Panc1 (cell line): ENCODE results near the gene SLC19A1. TPM values are rescaled to one million over a fixed set of nuclear protein-coding genes. Genes with fewer than 3 reads are reported as not detected.
A peak's percentile ranks its signal among the peaks of the same experiment; 100 is the strongest.

ENCODE experiments used
- ATAC-seq: fragments of 200-7000 bp; cut with Tn5 transposase; 2 replicates; pipeline ENCODE4 v1.9.1; 2020; ENCODE audit warnings: mild to moderate bottlenecking, moderate library complexity
- Bru-seq: library from RNA; stranded (reverse); fragments of 400-500 nt; gene quantifications from one replicate; lab custom pipeline; 2021; lab: Mats Ljungman, UMichigan
- BruChase-seq, 2 experiments: library from RNA; stranded (reverse); fragments of 400-500 nt; gene quantifications; one replicate each; lab custom pipeline; 2021; lab: Mats Ljungman, UMichigan
- BruUV-seq: library from RNA; stranded (reverse); fragments of 400-500 nt; replicated peaks from 2 replicates; lab custom pipeline; 2021; lab: Mats Ljungman, UMichigan
- CTCF ChIA-PET: fragments of 300-600 bp; sonication (Branson Sonifier 250); formaldehyde crosslinking; loops from one replicate; lab custom pipeline; 2022; ENCODE audit warnings: antibody characterized with exemption; lab: Charles Lee
- POLR2A ChIA-PET: fragments of 300-600 bp; sonication (Branson Sonifier 250); formaldehyde crosslinking; loops from one replicate; lab custom pipeline; 2022; ENCODE audit warnings: antibody characterized with exemption; lab: Charles Lee
- DNase-seq: peaks from one replicate; pipeline ENCODE4 v3.0.0-alpha.2; 2010; ENCODE audit warnings: low read depth, low spot score
- H3K27ac ChIP-seq: 2 replicates; pipeline ENCODE4 v1.5.1; 2011; ENCODE audit warnings: mild to moderate bottlenecking, low read length, inconsistent platforms
- H3K27me3 ChIP-seq: fragments of 200-500 bp; sonication (Bioruptor generic); 2 replicates; pipeline ENCODE4 v1.6.0; 2014; ENCODE audit warnings: low read length, inconsistent platforms; ENCODE audit not compliant: control insufficient read depth, insufficient read depth
- H3K36me3 ChIP-seq: fragments of 200-500 bp; sonication (Bioruptor generic); 2 replicates; pipeline ENCODE4 v1.5.1; 2014; ENCODE audit warnings: inconsistent platforms, mild to moderate bottlenecking, low read length, moderate library complexity; ENCODE audit not compliant: control insufficient read depth, insufficient read depth
- H3K4me1 ChIP-seq: 2 replicates; pipeline ENCODE4 v1.5.1; 2011; ENCODE audit warnings: inconsistent platforms, mild to moderate bottlenecking, low read length, moderate library complexity; ENCODE audit not compliant: control insufficient read depth, insufficient read depth
- H3K4me3 ChIP-seq, 2 experiments: 2 replicates each; pipeline ENCODE4 v1.5.1; 2011 to 2012; ENCODE audit warnings: low read depth in 2 of 2, low read length in 2 of 2, mild to moderate bottlenecking in 2 of 2, inconsistent platforms in 1 of 2, moderate library complexity in 1 of 2
- H3K9me3 ChIP-seq: fragments of 200-500 bp; sonication (Bioruptor generic); 2 replicates; pipeline ENCODE4 v1.5.1; 2014; ENCODE audit warnings: low read depth, mild to moderate bottlenecking, inconsistent platforms, low read length, moderate library complexity; ENCODE audit not compliant: control insufficient read depth, insufficient read depth
- CTCF ChIP-seq: fragments of 450-650 bp; IDR thresholded peaks from 2 replicates; pipeline ENCODE4 v1.5.1; 2017; ENCODE audit warnings: mild to moderate bottlenecking
- POLR2AphosphoS5 ChIP-seq: IDR thresholded peaks from 2 replicates; pipeline ENCODE4 v1.6.1; 2012; ENCODE audit warnings: mild to moderate bottlenecking, low read depth, low read length, moderate library complexity
- REST ChIP-seq, 2 experiments: IDR thresholded peaks; 2 replicates each; pipeline ENCODE4 v1.6.1; 2011 to 2012; ENCODE audit warnings: low read depth in 2 of 2, control low read depth in 1 of 2, low read length in 1 of 2, mild to moderate bottlenecking in 1 of 2, moderate library complexity in 1 of 2; ENCODE audit not compliant: insufficient read depth in 1 of 2
- SIN3A ChIP-seq: IDR thresholded peaks from 2 replicates; pipeline ENCODE4 v1.6.1; 2012; ENCODE audit warnings: low read depth, mild to moderate bottlenecking, low read length, moderate library complexity, borderline replicate concordance; ENCODE audit not compliant: insufficient read depth
- TCF7L2 ChIP-seq: IDR thresholded peaks from 2 replicates; pipeline ENCODE4 v1.6.1; 2011; ENCODE audit warnings: mild to moderate bottlenecking, low read depth, low read length, inconsistent platforms
- in situ Hi-C: cut with HindIII; loops from 2 replicates; pipeline ENCODE4 v1.10.0; 2016; ENCODE audit warnings: low sequenced_read_pairs, low pct_unique_long_range_greater_than_20kb
- intact Hi-C: fragments of 100-400 bp; cut with micrococcal nuclease; formaldehyde crosslinking; loops from one replicate; pipeline ENCODE4 v1.10.0; 2022; ENCODE audit not compliant: unreplicated experiment
- long read RNA-seq: library from polyadenylated mRNA; unstranded; transcript quantifications from one replicate; pipeline ENCODE4 v2.0.0, GENCODE V29; 2021; ENCODE audit not compliant: unreplicated experiment
- polyA plus RNA-seq: library from polyadenylated mRNA; unstranded; fragments of >200 nt; gene quantifications from one replicate; pipeline ENCODE4 v1.2.1, GENCODE V29; 2012; ENCODE audit warnings: missing spikeins; ENCODE audit not compliant: insufficient read length
- total RNA-seq: library from RNA; stranded (reverse); gene quantifications from one replicate; pipeline ENCODE4 v1.2.1, GENCODE V29; 2021; ENCODE audit not compliant: unreplicated experiment

Gene SLC19A1
- total RNA-seq (24.5 TPM), Bru-seq, nascent RNA (percentile 44 among the genes with signal in this experiment), BruChase-seq, experiment 1, labeled RNA remaining after a 2-hour chase (percentile 51 among the genes with signal in this experiment), BruChase-seq, experiment 2, labeled RNA remaining after a 6-hour chase (percentile 57 among the genes with signal in this experiment)
- polyA plus RNA-seq, result 43.5 TPM
- long read RNA-seq, partial matches to known transcripts, result 20 of 50 reads
- long read RNA-seq, other reads (novel, unspliced or antisense), result 26 of 50 reads

- no peaks in the 10 kb centered on the region for H3K27me3 ChIP-seq
- BruUV-seq, result no TSS peak
- DNase-seq (no peak), ATAC-seq (peak; percentile 86)
- H3K4me1 ChIP-seq, result peaks cover 11% of the 10 kb centered on the region
- TF ChIP-seq TCF7L2 (no peak), POLR2AphosphoS5 (no peak), SIN3A (no peak)
- ChIA-PET POLR2A (no interaction called here), CTCF (no interaction called here)
- H3K4me3 ChIP-seq, result peak within 1 kb of the TSS; percentile 51 to 60
- no peaks in the 10 kb centered on the region for H3K9me3 ChIP-seq
- peaks cover 3% of the 10 kb centered on the region; the same call in 1 of the 2 replicates for H3K36me3 ChIP-seq
- intact Hi-C loops, result no loop called here
- in situ Hi-C loops, result no loop called here
- H3K27ac ChIP-seq, result peak within 1 kb of the TSS; percentile 73
Observed at GRCh38 chr21:45542242-45542666, at the start of gene SLC19A1. Gene SLC19A1, minus strand, starts transcription at chr21:45542440. Its CDS starts 4,481 bp downstream, at chr21:45537959.

- DNase-seq, result no peak
- no peak for TF ChIP-seq CTCF
- no peak for TF ChIP-seq TCF7L2
- no peak for TF ChIP-seq SIN3A
- no peak for TF ChIP-seq POLR2AphosphoS5
- TF ChIP-seq REST (IDR thresholded peaks at IDR 0.05; ENCODE audit: insufficient read depth in 1 of 2, low read depth in 2 of 2, low read length in 1 of 2), result no peak
- Histone ChIP-seq H3K27me3 (no peaks in the 10 kb centered on the region), H3K27ac (no peak overlapping the region), H3K9me3 (no peaks in the 10 kb centered on the region), H3K36me3 (no peaks in the 10 kb centered on the region), H3K4me1 (no peaks in the 10 kb centered on the region), H3K4me3 (no peak overlapping the region)
- no TSS peak for BruUV-seq
- in situ Hi-C loops, result no loop called here
- ChIA-PET CTCF (no interaction called here), POLR2A (no interaction called here)
- no peak for ATAC-seq
- intact Hi-C loops, result no loop called here
Observed at GRCh38 chr21:45591619-45592207, 49.5 kb upstream of the SLC19A1 start.
